Measurements from ENCODE around the gene TAL1.

The TAL1 gene

DNA sequence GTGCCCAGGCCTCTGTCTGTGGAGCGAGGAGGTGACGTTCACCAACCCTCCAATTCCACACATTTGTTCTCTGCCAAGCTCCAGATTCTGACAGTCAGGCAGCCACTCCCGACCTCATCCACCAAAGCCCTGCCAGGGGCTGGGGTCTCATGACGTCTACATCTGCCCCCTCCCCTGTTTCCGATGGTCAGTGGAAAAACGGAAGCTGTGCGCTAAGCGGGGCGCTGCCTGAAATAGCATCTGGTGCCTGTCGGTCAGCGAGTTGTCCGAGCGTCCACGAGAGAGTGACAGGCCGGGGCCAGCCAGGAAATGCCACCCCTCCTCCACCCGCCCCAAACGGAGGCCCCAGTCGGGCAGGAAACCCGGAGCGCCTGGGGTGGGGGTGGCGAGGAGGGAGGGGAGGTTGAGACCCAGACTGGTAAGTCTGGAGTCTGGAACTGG lies 3.2 kb upstream of the TAL1 start:
- no peak for TF ChIP-seq CTCF (IDR thresholded peaks at IDR 0.05; ENCODE audit: low read depth, low read length)

DNA sequence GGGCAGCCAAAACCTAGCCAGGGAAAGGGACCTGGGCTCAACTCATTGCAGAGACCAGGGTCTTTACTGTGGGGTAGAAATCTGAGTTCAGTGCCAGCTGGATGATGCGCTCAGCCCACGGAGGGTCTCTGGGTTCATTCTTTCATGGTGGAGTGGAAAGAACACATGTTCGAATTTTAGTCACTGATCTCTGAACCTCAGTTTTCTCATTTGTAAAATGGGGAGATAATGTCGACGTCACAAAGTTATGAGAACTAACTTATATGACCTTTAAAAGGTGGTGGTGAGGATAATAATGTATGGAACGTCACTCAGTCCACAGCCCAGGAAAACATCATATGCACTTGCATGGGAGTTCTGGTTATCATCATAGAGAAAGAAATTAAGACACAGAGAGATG lies 1.2 kb upstream of the TAL1 start:
- TF ChIP-seq CTCF (IDR thresholded peaks at IDR 0.05; ENCODE audit: low read depth, low read length), result no peak
- DNase-seq (ENCODE audit: extremely low read depth, low read depth), result no peak

More for the DNA sequence above, 3.2 kb upstream of the TAL1 start:
- no peak for DNase-seq (ENCODE audit: extremely low read depth, low read depth)

DNA sequence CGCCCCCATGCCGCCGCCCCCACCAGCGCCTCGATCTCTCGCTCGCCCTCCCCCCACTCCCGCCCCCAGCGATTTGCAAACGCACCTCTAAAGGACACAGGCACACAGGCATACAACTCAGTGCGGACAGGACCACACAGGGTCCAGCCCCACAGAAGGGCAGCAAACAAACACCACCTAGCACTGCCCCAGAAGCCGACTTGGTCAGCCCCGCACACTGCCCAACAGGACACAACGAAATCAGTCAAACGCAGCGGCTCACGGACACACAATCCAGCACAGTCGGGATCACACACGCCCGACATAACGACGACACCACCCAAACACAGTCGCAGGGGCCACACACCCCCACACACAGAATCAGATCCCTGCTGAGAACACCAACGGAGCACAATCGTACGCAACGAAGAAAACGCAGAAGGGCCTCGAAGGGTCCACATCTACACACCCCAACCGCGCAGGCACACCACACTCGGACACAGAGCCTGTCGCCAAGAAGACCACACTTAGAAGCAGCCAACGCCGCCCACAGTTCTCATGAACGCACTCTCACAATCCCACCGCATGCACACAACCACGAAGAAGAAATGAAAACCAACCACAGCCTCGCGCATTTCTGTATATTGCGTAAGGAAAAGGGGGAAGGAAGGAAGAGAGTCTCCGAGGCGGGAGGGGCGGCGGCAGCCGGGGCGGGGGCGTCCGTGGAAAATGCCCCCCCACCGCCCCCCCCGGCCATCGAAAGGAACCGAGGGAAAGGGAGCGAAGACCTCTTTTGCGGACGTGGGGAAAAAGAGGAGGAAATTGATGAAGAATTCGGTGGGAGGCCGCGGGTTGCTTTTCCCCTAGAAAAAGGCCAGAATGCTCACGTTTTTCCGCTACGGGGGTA lies 481 bp downstream of the TAL1 start:
- DNase-seq (ENCODE audit: extremely low read depth, low read depth), result no peak
- no peak for TF ChIP-seq CTCF (IDR thresholded peaks at IDR 0.05; ENCODE audit: low read depth, low read length)

DNA sequence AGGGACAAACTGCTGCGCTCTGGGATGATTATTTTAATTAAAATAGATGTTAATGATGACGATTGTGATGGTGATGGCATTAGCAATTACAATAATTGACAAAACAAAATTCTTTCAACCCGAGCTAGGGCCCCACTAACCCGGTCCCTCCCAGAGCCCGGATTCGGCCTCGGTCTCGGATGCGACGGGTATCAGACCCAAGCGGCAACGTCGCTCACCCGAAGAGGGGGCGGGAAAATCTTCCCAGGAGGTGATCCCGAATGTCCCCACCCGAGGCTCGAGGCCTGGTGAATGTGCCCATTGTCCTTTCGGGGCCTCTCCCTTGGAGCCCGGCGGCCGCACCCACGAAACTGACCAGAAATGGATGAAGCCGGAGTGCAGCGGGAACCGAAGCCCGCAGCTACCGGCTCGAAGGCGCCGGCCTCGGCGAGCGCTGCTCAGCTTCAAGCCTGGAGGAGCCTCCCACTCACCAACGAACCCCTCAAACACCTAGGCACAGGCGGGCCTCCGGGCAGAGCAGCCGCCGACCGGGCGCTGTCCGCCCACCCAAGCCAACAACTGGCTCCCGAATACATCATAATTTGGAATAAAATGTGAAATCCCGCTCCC lies 1.2 kb downstream of the TAL1 start:
- no peak for TF ChIP-seq CTCF (IDR thresholded peaks at IDR 0.05; ENCODE audit: low read depth, low read length)
- no peak for DNase-seq (ENCODE audit: extremely low read depth, low read depth)

GRCh38 chr1:47229886-47230691 lies 1.9 kb downstream of the TAL1 start:
- no peak for DNase-seq (ENCODE audit: extremely low read depth, low read depth)
- TF ChIP-seq CTCF (IDR thresholded peaks at IDR 0.05; ENCODE audit: low read depth, low read length), result no peak

DNA sequence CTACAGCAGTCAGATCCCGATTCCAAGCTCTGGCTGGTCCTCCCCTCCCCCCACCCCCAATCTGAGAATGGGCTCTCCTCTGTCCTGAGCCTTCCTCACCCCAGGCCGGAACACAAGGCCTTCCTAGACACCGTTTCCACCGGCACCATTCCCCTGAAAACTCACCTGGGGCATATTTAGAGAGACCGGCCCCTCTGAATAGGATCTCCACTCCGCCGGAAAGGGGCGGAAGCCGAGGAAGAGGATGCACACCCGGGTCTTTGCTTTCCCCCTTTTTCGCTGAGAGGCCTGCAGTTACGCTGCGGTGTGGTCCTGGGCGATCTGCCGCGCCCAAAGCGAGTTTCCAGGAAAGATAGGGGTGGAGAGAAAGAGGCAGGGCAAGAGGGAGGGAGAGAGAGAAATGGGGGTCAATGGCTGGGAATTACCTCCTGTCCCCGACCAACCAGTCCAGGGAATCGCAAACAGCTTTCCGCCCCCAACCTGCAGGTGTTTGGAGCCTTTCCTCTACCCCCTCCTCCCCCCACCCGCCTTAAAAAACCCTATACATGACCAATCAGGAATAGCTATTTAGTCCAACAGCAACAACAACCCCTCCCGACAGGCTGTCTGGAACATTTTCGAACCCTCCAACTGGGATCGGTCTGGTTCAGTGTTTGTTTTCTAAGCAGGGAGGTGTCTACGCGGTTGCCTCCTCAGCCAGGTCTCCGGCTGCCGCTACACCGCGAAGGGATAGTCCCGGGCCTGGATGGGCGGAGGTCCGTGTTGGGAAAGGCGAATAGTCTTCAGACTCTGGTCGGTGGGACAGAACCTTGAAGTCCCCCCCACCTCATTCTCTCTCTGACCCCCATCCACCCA lies 2.8 kb downstream of the TAL1 start:
- no peak for TF ChIP-seq CTCF (IDR thresholded peaks at IDR 0.05; ENCODE audit: low read depth, low read length)
- DNase-seq (ENCODE audit: extremely low read depth, low read depth), result no peak

Measured in AG09319 (cell line).